Spleen (tissue), 11 donors: Measurements from ENCODE around the gene VAV2. TPM values are rescaled to one million over a fixed set of nuclear protein-coding genes. Genes with fewer than 3 reads are reported as not detected.

ENCODE experiments used
- DNase-seq: peaks from one replicate; pipeline ENCODE4 v3.0.0-alpha.2; 2020
- H3K27ac ChIP-seq, 8 donors: fragments of 200-600 bp; sonication (generic) in 7 of 8; 1 replicate in 4 of 8; 2 replicates in 4 of 8; pipeline versions ENCODE4 v1.5.0 to v1.8.0; 2016 to 2021; ENCODE audit warnings: inconsistent platforms in 4 of 8, mild to moderate bottlenecking in 4 of 8, moderate library complexity in 1 of 8
- H3K27me3 ChIP-seq, 7 donors: fragments of 200-600 bp; sonication (generic) in 6 of 7; replicated peaks in 1 of 7; 1 replicate in 4 of 7; 2 replicates in 3 of 7; pipeline versions ENCODE4 v1.5.0 to v1.8.0; 2016 to 2021; ENCODE audit warnings: inconsistent platforms in 3 of 7, mild to moderate bottlenecking in 1 of 7
- H3K36me3 ChIP-seq, 6 donors: fragments of 200-600 bp; sonication (generic) in 5 of 6; 1 replicate in 4 of 6; 2 replicates in 2 of 6; pipeline versions ENCODE4 v1.5.0 to v1.8.0; 2016 to 2021; ENCODE audit warnings: inconsistent platforms in 2 of 6
- H3K4me1 ChIP-seq, 6 donors: fragments of 200-600 bp; sonication (generic) in 5 of 6; 1 replicate in 3 of 6; 2 replicates in 3 of 6; pipeline versions ENCODE4 v1.5.0 to v1.8.0; 2016 to 2021; ENCODE audit warnings: inconsistent platforms in 3 of 6
- H3K4me3 ChIP-seq, 8 donors: fragments of 200-600 bp; sonication (generic) in 7 of 8; 1 replicate in 4 of 8; 2 replicates in 4 of 8; pipeline versions ENCODE4 v1.5.0 to v1.8.0; 2016 to 2021; ENCODE audit warnings: inconsistent platforms in 4 of 8, mild to moderate bottlenecking in 4 of 8, moderate library complexity in 2 of 8
- H3K9me3 ChIP-seq, 8 donors: fragments of 200-600 bp; sonication (generic) in 7 of 8; 1 replicate in 4 of 8; 2 replicates in 4 of 8; pipeline versions ENCODE4 v1.5.0 to v1.8.0; 2016 to 2021; ENCODE audit warnings: inconsistent platforms in 4 of 8
- POLR2A ChIP-seq, 3 donors: fragments of 450-650 bp; IDR thresholded peaks; one replicate each; pipeline ENCODE4 v1.5.1; 2017; ENCODE audit warnings: antibody characterized with exemption in 3 of 3, mild to moderate bottlenecking in 1 of 3
- POLR2AphosphoS5 ChIP-seq, 3 donors: sonication (generic); formaldehyde crosslinking; IDR thresholded peaks; one replicate each; pipeline ENCODE4 v1.5.1; 2017; ENCODE audit warnings: antibody characterized with exemption in 3 of 3
- WGBS, 5 donors: extraction: QIAGEN DNeasy Blood & Tissue Kit in 3 of 5; methylation state at CpG; one replicate each; pipeline versions ENCODE4 v1.1.5 to v1.1.7; 2013 to 2018; 5-methylcytosine and 5-hydroxymethylcytosine counted together
- intact Hi-C: fragments of 100-400 bp; cut with DNase I; formaldehyde crosslinking; loops from one replicate; pipeline ENCODE4 v1.15.0; 2023; ENCODE audit warnings: low total_unique reads
- polyA plus RNA-seq, 3 donors: library from polyadenylated mRNA; stranded (reverse); fragments of 200-250 nt; gene quantifications; one replicate each; pipeline ENCODE4 v1.2.1, GENCODE V29; 2013
- total RNA-seq, 7 donors: library from RNA; depleted of rRNA in 3 of 7; stranded (reverse); fragments of >200 nt in 3 of 7; fragmentation: NEBNext Ultra II Directional in 4 of 7; extraction: Animal tissue kit (Norgen Biotek cat#: 25700) in 4 of 7; gene quantifications; one replicate each; pipeline versions ENCODE4 v1.1.0 to v1.2.1, GENCODE V29; 2016 to 2021
- TF ChIP-seq, protein P1 (sequence below), 11 experiments: fragments of 200-600 bp in 7 of 11; fragments of 450-650 bp in 4 of 11; sonication (generic) in 4 of 11; IDR thresholded peaks in 8 of 11; conservative IDR thresholded peaks in 3 of 11; 1 replicate in 7 of 11; 2 replicates in 4 of 11; pipeline versions ENCODE4 v1.4.0 to v1.8.0; 2016 to 2021; ENCODE audit warnings: antibody characterized with exemption in 11 of 11, inconsistent platforms in 4 of 11, mild to moderate bottlenecking in 1 of 11
- donor health status: healthy with polysubstance abuse.
- donor health status: DM: no; HTN: no; CAD: no; lungs with moderate emphysema.
- donor health status: DM: no; HTN: no; CAD: no.
- donor health status: Bipolar disorder and iron deficiency.
- donor health status: healthy.
- donor health status: DM: no; HTN: no; CAD: no.
- donor health status: DM: yes; HTN: yes; CAD: no.

Gene VAV2
- total and polyA plus RNA-seq, 10 donors, result 14.2 to 39.2 (median 23.3) TPM

DNA sequence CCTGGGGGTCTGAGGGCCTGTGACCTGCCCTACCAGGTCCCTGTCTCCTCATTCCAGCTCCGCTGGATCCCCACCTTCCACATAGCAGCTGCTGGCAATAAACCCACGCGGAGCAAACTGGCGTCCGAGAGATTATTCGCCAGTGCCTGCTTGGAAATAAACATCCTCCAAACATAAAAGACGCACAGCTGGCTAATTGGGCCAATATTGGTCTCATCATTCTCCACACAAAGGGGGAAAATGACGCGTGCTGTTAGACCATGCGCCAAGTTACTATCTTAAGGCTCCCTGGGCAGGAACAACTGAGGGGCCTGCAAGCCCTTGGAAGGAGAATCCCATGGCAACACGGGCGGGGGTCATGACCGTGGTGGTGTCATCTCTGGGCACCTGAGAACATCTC lies 180.7 kb downstream of the VAV2 start:
- H3K4me1 ChIP-seq, result peaks cover 0 to 8% (median 0%) of the 10 kb centered on the region in 6 donors
- peaks cover 0 to 72% (median 27%) of the 10 kb centered on the region in 6 donors for H3K36me3 ChIP-seq
- no peaks in the 10 kb centered on the region for H3K9me3 ChIP-seq
- TF ChIP-seq POLR2AphosphoS5 (IDR thresholded peaks at IDR 0.05) (no peak), POLR2A (IDR thresholded peaks at IDR 0.05) (no peak)
- TF ChIP-seq, protein P1, sequence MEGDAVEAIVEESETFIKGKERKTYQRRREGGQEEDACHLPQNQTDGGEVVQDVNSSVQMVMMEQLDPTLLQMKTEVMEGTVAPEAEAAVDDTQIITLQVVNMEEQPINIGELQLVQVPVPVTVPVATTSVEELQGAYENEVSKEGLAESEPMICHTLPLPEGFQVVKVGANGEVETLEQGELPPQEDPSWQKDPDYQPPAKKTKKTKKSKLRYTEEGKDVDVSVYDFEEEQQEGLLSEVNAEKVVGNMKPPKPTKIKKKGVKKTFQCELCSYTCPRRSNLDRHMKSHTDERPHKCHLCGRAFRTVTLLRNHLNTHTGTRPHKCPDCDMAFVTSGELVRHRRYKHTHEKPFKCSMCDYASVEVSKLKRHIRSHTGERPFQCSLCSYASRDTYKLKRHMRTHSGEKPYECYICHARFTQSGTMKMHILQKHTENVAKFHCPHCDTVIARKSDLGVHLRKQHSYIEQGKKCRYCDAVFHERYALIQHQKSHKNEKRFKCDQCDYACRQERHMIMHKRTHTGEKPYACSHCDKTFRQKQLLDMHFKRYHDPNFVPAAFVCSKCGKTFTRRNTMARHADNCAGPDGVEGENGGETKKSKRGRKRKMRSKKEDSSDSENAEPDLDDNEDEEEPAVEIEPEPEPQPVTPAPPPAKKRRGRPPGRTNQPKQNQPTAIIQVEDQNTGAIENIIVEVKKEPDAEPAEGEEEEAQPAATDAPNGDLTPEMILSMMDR (IDR thresholded peaks at IDR 0.05 in 8 of 11, conservative IDR thresholded peaks at IDR 0.05 in 3 of 11), result no peak
- H3K27ac ChIP-seq, result no peak overlapping the region
- DNase-seq, result no peak
- 89 to 96% (median 94%) methylated on average over 13 of the region's 13 CpGs for whole genome bisulfite sequencing, 5 donors
- intact Hi-C loops, result no loop called here
- no peaks in the 10 kb centered on the region for H3K27me3 ChIP-seq
- no peak overlapping the region for H3K4me3 ChIP-seq

DNA sequence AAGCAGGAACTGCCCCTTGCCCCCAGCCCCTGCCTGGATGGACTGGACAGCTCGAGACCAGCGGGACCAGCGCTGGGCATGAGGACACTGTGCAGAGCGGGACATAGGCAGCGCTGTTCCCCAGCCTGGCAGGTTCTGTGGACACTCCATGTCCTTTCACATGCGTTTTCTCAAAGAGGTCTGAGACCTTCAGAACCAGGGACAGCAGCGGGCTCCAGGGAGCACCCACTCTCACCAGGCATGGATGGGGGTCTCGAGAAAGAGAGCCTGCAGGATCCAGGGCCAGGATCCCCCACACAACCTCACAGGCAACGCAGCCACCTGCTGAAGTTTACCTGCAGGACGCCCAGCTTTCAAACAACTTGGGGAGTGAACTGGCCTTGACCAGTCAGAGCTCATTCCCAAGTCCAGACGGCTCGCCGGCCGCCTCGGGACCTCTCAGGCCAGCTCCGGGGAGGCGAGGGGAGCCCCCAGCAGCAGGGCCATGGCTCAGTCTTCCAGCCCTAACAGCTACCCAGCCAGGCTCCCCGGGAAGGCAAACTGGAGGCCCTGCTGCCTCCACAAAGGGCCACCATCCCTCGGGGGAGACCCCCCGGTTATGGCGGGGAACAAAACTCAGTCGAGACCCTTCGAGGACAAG lies 181.4 kb downstream of the VAV2 start:
- H3K4me3 ChIP-seq, result no peak overlapping the region
- no peak for TF ChIP-seq POLR2A (IDR thresholded peaks at IDR 0.05)
- TF ChIP-seq, protein P1 (IDR thresholded peaks at IDR 0.05 in 8 of 11, conservative IDR thresholded peaks at IDR 0.05 in 3 of 11), result no peak
- no peak for TF ChIP-seq POLR2AphosphoS5 (IDR thresholded peaks at IDR 0.05)
- no peak overlapping the region for H3K27ac ChIP-seq
- H3K4me1 ChIP-seq, result peaks cover 0 to 8% (median 0%) of the 10 kb centered on the region in 6 donors
- no peaks in the 10 kb centered on the region for H3K27me3 ChIP-seq
- 85 to 90% (median 87%) methylated on average over 12 to 23 of the region's 23 CpGs for WGBS, 5 donors
- H3K36me3 ChIP-seq, result peaks cover 0 to 80% (median 32%) of the 10 kb centered on the region in 6 donors
- no peak for DNase-seq
- intact Hi-C loops, result no loop called here
- H3K9me3 ChIP-seq, result no peaks in the 10 kb centered on the region

DNA sequence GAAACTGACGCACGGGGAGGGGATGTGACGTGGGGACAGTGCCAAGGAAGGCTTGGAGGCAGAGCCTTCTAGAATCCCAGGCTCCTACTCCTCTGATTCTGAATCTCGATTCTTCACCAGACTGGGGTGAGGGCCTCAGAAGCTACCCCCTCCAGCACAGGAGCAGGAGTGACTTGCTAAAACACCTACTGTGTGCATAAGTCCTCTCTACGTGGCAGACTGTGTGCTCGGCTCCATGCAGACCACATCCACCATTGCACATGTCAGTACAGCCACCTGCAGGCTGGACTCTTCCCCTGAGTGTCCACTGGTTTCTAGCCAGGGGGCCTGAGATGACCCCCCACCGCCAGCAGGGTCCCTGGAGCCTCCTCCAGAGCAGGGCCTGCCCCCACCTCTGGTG lies 182.8 kb downstream of the VAV2 start:
- Histone ChIP-seq H3K27me3 (no peaks in the 10 kb centered on the region), H3K9me3 (no peaks in the 10 kb centered on the region), H3K27ac (no peak overlapping the region), H3K36me3 (peaks cover 0 to 91% (median 33%) of the 10 kb centered on the region in 6 donors), H3K4me3 (no peak overlapping the region), H3K4me1 (peaks cover 0 to 8% (median 0%) of the 10 kb centered on the region in 6 donors)
- no peak for TF ChIP-seq POLR2AphosphoS5 (IDR thresholded peaks at IDR 0.05)
- no peak for TF ChIP-seq POLR2A (IDR thresholded peaks at IDR 0.05)
- TF ChIP-seq, protein P1 (IDR thresholded peaks at IDR 0.05 in 8 of 11, conservative IDR thresholded peaks at IDR 0.05 in 3 of 11), result no peak
- WGBS, 5 donors, result 86 to 94% (median 91%) methylated on average over 6 to 7 of the region's 7 CpGs
- intact Hi-C loops, result no loop called here
- no peak for DNase-seq

DNA sequence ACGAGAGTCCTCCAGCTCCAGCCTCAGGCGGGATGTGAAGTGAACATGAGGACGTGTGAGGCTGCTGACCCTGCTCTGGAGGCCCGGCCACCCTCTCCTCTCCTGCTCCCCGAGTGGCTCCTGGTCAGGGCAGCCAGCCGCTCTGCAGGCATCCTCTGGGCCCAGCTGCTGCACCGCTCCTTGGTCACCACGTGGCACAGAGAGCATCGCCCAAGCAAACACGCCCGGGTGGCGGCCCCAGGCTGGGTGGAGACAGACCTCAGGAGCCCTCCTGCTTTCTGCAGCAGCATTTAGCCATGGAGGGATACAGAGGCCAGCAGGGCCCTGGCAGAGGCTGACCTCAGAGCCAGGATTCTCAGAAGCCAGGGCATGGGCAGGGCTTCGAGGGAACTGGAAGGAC lies 184.3 kb downstream of the VAV2 start:
- H3K9me3 ChIP-seq, result no peaks in the 10 kb centered on the region
- TF ChIP-seq, protein P1 (IDR thresholded peaks at IDR 0.05 in 8 of 11, conservative IDR thresholded peaks at IDR 0.05 in 3 of 11), result no peak
- TF ChIP-seq POLR2A (IDR thresholded peaks at IDR 0.05), result no peak
- TF ChIP-seq POLR2AphosphoS5 (IDR thresholded peaks at IDR 0.05), result no peak
- peaks cover 0 to 91% (median 33%) of the 10 kb centered on the region in 6 donors for H3K36me3 ChIP-seq
- H3K4me3 ChIP-seq, result no peak overlapping the region
- 92 to 94% (median 94%) methylated on average over 3 to 13 of the region's 13 CpGs for WGBS, 5 donors
- H3K27me3 ChIP-seq, result no peaks in the 10 kb centered on the region
- DNase-seq, result no peak
- peaks cover 0 to 9% (median 2%) of the 10 kb centered on the region in 6 donors for H3K4me1 ChIP-seq
- intact Hi-C loops, result no loop called here
- no peak overlapping the region for H3K27ac ChIP-seq
